Testis (tissue), 3 donors: ENCODE data around the gene RBM20. TPM values are rescaled to one million over a fixed set of nuclear protein-coding genes. Genes with fewer than 3 reads are reported as not detected.
A peak's percentile ranks its signal among the peaks of the same experiment; 100 is the strongest.

Experiments
- DNase-seq: peaks from one replicate; pipeline ENCODE4 v3.0.0-alpha.2; 2019
- H3K27ac ChIP-seq, 2 donors: fragments of 200-600 bp; sonication (generic); one replicate each; pipeline ENCODE4 v1.5.1; 2019
- H3K27me3 ChIP-seq: fragments of 200-600 bp; sonication (generic); one replicate; pipeline ENCODE4 v1.5.1; 2019
- H3K36me3 ChIP-seq: fragments of 200-600 bp; sonication (generic); one replicate; pipeline ENCODE4 v1.5.1; 2017; ENCODE audit warnings: low read depth; ENCODE audit errors: missing control alignments
- H3K4me1 ChIP-seq: fragments of 200-600 bp; sonication (generic); one replicate; pipeline ENCODE4 v1.5.1; 2019
- H3K4me3 ChIP-seq, 2 donors: fragments of 200-600 bp; sonication (generic); one replicate each; pipeline ENCODE4 v1.5.1; 2017 to 2019
- H3K9me3 ChIP-seq: fragments of 200-600 bp; sonication (generic); one replicate; pipeline ENCODE4 v1.5.1; 2017
- POLR2A ChIP-seq: fragments of 450-650 bp; IDR thresholded peaks from one replicate; pipeline ENCODE4 v1.6.1; 2017; ENCODE audit warnings: antibody characterized with exemption, mild to moderate bottlenecking, moderate library complexity
- WGBS, 2 donors: methylation state at CpG; one replicate each; pipeline ENCODE4 v1.1.5; 2018; 5-methylcytosine and 5-hydroxymethylcytosine counted together
- intact Hi-C: fragments of 100-400 bp; cut with DNase I; formaldehyde crosslinking; loops from one replicate; pipeline ENCODE4 v1.15.1; 2023; ENCODE audit warnings: low total_unique reads
- polyA plus RNA-seq: library from polyadenylated mRNA; stranded (reverse); fragments of 350-450 nt; fragmentation: Illumina TruSeq; extraction: RNeasy Lipid Tissue Mini Kit (QIAGEN cat#74804); gene quantifications from one replicate; pipeline ENCODE4 v1.2.3, GENCODE V29; 2014; ENCODE audit warnings: low read depth, low replicate concordance; ENCODE audit not compliant: insufficient read depth
- total RNA-seq, 2 donors: library from RNA; depleted of rRNA; stranded (reverse); fragments of >200 nt; gene quantifications; one replicate each; pipeline ENCODE4 v1.2.3, GENCODE V29; 2016
- TF ChIP-seq, protein P1 (sequence below), 3 experiments: fragments of 450-650 bp in 2 of 3; fragments of 200-600 bp in 1 of 3; sonication (generic) in 1 of 3; IDR thresholded peaks; one replicate each; pipeline ENCODE4 v1.5.1; 2016 to 2019; ENCODE audit warnings: antibody characterized with exemption in 3 of 3, mild to moderate bottlenecking in 2 of 3, moderate library complexity in 1 of 3

RBM20 gene
- total and polyA plus RNA-seq, 3 donors from 2014 or later: 1.7 to 5.3 (median 3.1) TPM

DNA sequence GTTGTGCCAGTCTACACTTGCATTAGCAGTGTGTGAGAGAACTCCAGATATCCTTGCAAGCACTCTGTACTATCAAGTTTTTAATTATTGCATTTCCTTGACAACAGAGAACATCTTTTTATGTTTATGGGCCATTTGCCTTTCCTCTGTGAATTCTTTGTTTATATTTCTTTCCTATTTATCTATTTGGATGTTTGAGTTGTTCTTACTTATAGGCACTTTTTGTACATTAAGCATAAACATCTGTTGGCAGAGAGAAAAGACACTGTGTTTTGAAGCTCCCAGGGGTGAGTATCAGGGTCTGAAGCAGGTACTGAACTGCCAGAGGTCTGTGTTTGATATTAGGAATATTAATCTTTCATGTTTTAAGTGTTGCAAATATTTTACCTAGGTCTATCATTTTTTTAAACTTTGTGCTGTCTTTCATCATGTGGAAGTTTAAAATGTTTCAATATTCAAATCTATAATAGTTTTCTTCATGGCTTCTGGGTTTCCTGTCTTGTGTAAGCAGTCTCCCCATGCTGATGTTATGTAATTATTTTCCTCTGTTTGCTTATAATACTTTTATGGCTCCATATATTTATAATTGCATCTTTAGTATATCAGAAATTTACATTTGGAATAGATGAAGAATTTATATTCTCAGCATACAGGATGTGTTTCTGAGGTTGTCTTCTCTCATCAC lies 209.9 kb downstream of the RBM20 start:
- Histone ChIP-seq H3K9me3 (no peaks in the 10 kb centered on the region), H3K4me1 (peaks cover 25% of the 10 kb centered on the region), H3K36me3 (no peaks in the 10 kb centered on the region), H3K4me3 (no peak overlapping the region), H3K27me3 (no peaks in the 10 kb centered on the region), H3K27ac (no peak overlapping the region)
- no peak for TF ChIP-seq POLR2A
- TF ChIP-seq, protein P1, sequence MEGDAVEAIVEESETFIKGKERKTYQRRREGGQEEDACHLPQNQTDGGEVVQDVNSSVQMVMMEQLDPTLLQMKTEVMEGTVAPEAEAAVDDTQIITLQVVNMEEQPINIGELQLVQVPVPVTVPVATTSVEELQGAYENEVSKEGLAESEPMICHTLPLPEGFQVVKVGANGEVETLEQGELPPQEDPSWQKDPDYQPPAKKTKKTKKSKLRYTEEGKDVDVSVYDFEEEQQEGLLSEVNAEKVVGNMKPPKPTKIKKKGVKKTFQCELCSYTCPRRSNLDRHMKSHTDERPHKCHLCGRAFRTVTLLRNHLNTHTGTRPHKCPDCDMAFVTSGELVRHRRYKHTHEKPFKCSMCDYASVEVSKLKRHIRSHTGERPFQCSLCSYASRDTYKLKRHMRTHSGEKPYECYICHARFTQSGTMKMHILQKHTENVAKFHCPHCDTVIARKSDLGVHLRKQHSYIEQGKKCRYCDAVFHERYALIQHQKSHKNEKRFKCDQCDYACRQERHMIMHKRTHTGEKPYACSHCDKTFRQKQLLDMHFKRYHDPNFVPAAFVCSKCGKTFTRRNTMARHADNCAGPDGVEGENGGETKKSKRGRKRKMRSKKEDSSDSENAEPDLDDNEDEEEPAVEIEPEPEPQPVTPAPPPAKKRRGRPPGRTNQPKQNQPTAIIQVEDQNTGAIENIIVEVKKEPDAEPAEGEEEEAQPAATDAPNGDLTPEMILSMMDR (IDR thresholded peaks at IDR 0.05): no peak
- intact Hi-C loops: no loop called here
- no peak for DNase-seq

DNA sequence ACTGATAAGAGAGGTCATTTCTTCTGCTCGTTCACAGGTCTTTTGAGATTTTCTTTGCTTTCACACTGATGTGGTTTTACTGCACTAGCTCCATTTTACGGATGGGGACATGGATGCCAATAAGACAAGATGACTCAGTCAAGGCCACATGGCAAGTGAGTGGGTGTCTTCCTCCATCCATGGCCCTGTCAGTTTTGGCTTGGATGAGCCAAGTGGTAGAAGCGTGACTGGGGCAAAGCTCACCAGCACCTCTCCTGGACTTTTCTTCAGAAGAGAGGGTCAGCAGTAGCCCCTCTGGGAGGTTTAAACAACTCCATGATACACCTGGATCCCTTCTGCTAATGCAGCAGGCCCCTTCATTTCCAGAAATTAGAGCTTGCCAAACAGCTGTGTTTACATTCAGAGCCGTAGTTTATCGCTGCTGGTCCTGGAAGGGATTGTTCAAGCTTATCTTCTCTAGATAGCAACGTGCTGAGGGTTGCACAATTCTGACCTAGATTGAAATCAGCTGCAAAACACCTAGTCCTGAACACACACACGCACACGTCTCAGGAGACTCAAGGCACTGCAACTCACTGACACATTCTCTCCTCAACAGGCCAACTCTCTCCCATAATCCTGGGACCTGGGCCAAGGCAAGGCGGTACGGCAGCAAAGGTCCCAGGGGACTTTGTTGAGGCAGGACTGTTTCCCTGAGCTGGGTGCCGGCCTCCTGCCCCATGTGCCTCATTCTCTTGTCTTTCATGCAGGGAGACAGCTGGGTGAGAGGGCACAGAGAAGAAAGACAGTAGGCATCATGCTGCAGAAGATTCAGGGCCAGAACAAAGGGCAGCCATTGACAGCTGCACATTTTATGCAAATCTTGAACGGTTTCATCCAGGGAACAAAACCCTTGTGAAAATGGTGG lies 213.4 kb downstream of the RBM20 start:
- 39 to 49% methylated on average over 12 of the region's 12 CpGs for WGBS, 2 donors
- Histone ChIP-seq H3K4me1 (peaks cover 38% of the 10 kb centered on the region), H3K27ac (no peak overlapping the region), H3K4me3 (no peak overlapping the region), H3K27me3 (no peaks in the 10 kb centered on the region), H3K36me3 (no peaks in the 10 kb centered on the region), H3K9me3 (no peaks in the 10 kb centered on the region)
- intact Hi-C loops: no loop called here
- no peak for DNase-seq
- TF ChIP-seq POLR2A: no peak
- TF ChIP-seq, protein P1 (IDR thresholded peaks at IDR 0.05): no peak

DNA sequence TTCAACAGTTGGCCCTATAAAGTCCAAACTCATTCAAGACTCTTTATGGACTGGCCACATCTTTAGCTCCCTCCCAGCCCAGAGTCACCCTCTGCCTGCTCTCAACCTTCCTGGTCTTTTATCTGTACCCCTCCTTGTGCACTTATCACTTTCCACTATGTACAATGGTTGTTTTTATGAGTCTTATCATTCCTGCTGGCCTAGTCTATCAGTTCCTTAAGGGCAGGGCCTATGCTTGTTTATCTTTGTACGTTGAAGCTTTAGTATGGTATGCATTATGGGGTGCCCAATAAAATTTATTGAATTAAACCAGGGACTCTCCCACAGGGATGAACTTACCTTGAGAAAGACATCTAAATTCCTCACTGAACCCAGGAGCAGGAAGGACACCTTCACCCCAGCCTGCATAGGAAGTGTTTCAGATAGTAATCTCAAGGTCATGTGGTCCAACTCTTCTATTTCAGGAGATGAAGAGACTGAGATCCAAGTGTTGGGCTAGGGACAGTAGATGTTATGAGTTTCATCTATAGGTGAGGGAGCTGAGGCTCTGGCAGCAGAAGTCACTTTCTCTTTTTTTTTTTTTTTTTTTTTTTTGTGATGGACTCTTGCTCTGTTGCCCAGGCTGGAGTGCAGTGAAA lies 214.3 kb downstream of the RBM20 start:
- intact Hi-C loops: no loop called here
- Histone ChIP-seq H3K9me3 (no peaks in the 10 kb centered on the region), H3K4me1 (peaks cover 31% of the 10 kb centered on the region), H3K27ac (no peak overlapping the region), H3K36me3 (no peaks in the 10 kb centered on the region), H3K4me3 (no peak overlapping the region), H3K27me3 (no peaks in the 10 kb centered on the region)
- TF ChIP-seq, protein P1 (IDR thresholded peaks at IDR 0.05): no peak
- no peak for TF ChIP-seq POLR2A
- no peak for DNase-seq
- WGBS, 2 donors: 41 to 61% methylated on average over 1 of the region's 1 CpG

DNA sequence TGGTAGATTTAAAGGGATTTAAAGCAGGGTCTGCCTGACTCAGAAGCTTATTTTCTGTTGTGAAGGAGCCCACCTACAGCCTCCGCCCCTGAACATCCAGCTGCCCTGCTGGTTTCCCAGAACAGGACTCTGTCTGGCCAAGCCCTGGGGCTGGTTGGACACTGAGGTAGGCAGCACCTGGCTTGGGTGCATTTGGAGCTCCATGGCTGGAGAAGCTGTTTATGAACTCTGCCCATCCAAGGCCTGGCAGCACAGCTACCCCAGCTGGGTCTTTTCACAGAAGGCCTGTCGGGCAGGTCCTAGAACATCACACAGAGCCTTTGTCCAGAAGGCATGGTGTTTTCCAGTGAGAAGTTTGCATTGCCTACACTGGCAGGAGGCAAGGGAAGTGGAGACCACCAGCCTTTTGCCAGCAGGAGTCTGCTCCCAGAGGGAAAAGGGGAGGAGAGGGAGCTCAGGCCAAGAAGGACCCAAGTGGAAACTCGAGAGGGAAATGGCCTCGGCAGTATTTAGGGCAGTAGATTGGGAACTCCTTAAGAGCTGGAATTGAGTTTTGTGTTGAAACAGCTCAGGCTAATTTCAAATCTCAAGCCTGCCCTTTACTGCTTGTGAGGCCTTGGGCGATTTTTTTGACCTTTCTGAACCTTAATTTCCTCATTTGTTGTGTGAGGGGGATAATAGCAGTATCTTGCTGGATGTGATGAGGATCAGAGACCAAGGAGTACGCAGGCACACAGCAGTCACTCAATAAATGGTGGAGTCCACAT lies 215.3 kb downstream of the RBM20 start:
- H3K27ac ChIP-seq: peak overlapping the region; percentile 40 to 62
- H3K9me3 ChIP-seq: no peaks in the 10 kb centered on the region
- intact Hi-C loops: no loop called here
- H3K4me3 ChIP-seq: no peak overlapping the region
- TF ChIP-seq POLR2A: no peak
- TF ChIP-seq, protein P1 (IDR thresholded peaks at IDR 0.05): no peak
- no peak for DNase-seq
- H3K36me3 ChIP-seq: no peaks in the 10 kb centered on the region
- 66 to 71% methylated on average over 5 to 6 of the region's 6 CpGs for WGBS, 2 donors
- no peaks in the 10 kb centered on the region for H3K27me3 ChIP-seq
- peaks cover 32% of the 10 kb centered on the region for H3K4me1 ChIP-seq
